ENCODE data around the gene ACACB. TPM values are rescaled to one million over a fixed set of nuclear protein-coding genes. Genes with fewer than 3 reads are reported as not detected.

Gene ACACB
- total and polyA plus RNA-seq, 12 donors, result 12.8 to 241 (median 107) TPM

GRCh38 chr12:109239179-109239578 is 122.8 kb downstream of the ACACB start:
- intact Hi-C loops (cut with DNase I), result loop anchor here in 2 of 10 donors (5.0 to 10.0 kb wide), 2 partner anchors 57 to 64 kb away; no protein-coding TSS in a partner anchor
- Histone ChIP-seq H3K27me3 (no peaks in the 10 kb centered on the region), H3K4me3 (no peak overlapping the region), H3K36me3 (peaks cover 8 to 100% (median 87%) of the 10 kb centered on the region in 9 donors), H3K9me3 (no peaks in the 10 kb centered on the region), H3K4me1 (no peaks in the 10 kb centered on the region), H3K27ac (no peak overlapping the region)
- no peak for DNase-seq
- WGBS, 2 donors, result 86 to 87% methylated on average over 4 of the region's 4 CpGs
- ATAC-seq, result no peak
- no peak for TF ChIP-seq CTCF (IDR thresholded peaks at IDR 0.05)

- 82 to 84% methylated on average over 11 of the region's 11 CpGs for WGBS, 2 donors
- intact Hi-C loops (cut with DNase I), result loop anchor here in 2 of 10 donors (5.0 to 10.0 kb wide), 2 partner anchors 57 to 65 kb away; no protein-coding TSS in a partner anchor
- Histone ChIP-seq H3K4me1 (no peaks in the 10 kb centered on the region), H3K4me3 (no peak overlapping the region), H3K27me3 (no peaks in the 10 kb centered on the region), H3K27ac (no peak overlapping the region), H3K36me3 (peaks cover 8 to 100% (median 90%) of the 10 kb centered on the region in 9 donors), H3K9me3 (no peaks in the 10 kb centered on the region)
- no peak for DNase-seq
- peak in 2 of 8 donors; percentile 6 to 48 for ATAC-seq
- no peak for TF ChIP-seq CTCF (IDR thresholded peaks at IDR 0.05)
Measured at GRCh38 chr12:109239691-109240090, 123.3 kb downstream of the ACACB start.

GRCh38 chr12:109240365-109240764 is 124.0 kb downstream of the ACACB start:
- Histone ChIP-seq H3K27ac (no peak overlapping the region), H3K4me1 (no peaks in the 10 kb centered on the region), H3K9me3 (no peaks in the 10 kb centered on the region), H3K27me3 (no peaks in the 10 kb centered on the region), H3K36me3 (peaks cover 8 to 100% (median 90%) of the 10 kb centered on the region in 9 donors), H3K4me3 (no peak overlapping the region)
- intact Hi-C loops (cut with DNase I), result no loop called here
- TF ChIP-seq CTCF (IDR thresholded peaks at IDR 0.05), result no peak
- DNase-seq (no peak), ATAC-seq (no peak)
- WGBS, 2 donors, result 95 to 96% methylated on average over 2 of the region's 2 CpGs

DNA sequence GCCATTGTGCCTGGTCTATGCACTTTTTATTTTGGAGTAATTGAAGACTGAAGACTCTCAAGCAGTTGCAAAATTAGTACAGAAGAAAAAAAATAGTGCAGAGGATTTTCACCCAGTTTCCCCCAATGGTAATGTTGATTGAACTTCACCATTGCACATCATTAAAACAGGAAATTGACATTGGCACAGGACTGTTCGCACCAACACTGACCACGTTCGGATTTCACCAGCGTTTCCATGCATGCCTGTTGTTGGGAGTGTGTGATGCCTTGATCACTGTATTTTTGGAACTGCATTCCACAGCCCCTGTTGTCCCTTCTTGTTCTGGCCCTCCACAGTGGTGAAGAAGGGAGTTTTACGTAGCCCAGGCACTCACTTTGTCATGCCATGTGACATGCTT is 125.5 kb downstream of the ACACB start:
- TF ChIP-seq CTCF (IDR thresholded peaks at IDR 0.05), result no peak
- intact Hi-C loops (cut with DNase I), result no loop called here
- no peaks in the 10 kb centered on the region for H3K27me3 ChIP-seq
- ATAC-seq (no peak), DNase-seq (no peak)
- WGBS, 2 donors, result 77 to 78% methylated on average over 5 of the region's 5 CpGs
- no peak overlapping the region for H3K27ac ChIP-seq
- no peaks in the 10 kb centered on the region for H3K4me1 ChIP-seq
- H3K36me3 ChIP-seq, result peaks cover 8 to 100% (median 90%) of the 10 kb centered on the region in 9 donors
- no peaks in the 10 kb centered on the region for H3K9me3 ChIP-seq
- no peak overlapping the region for H3K4me3 ChIP-seq

Data from heart right ventricle (tissue), 16 donors.